Astrocyte (in vitro differentiated cells and primary cell): ENCODE measurements around the gene PRELID3B. TPM values are rescaled to one million over a fixed set of nuclear protein-coding genes. Genes with fewer than 3 reads are reported as not detected.

Experiments
- DNase-seq: peaks from one replicate; pipeline ENCODE4 v3.0.0-alpha.2; 2010; ENCODE audit warnings: low read depth
- FAIRE-seq: peaks from 2 replicates; lab custom pipeline; 2011; peaks lifted over from hg19 to GRCh38; lab: Jason Lieb, UNC
- H2AFZ ChIP-seq: 2 replicates; pipeline ENCODE4 v1.6.0; 2012; ENCODE audit warnings: low read depth, low read length, inconsistent platforms
- H3K27ac ChIP-seq: 2 replicates; pipeline ENCODE4 v1.5.1; 2011; ENCODE audit warnings: low read depth, low read length, inconsistent platforms
- H3K27me3 ChIP-seq: 2 replicates; pipeline ENCODE4 v1.6.0; 2011; ENCODE audit warnings: low read length, inconsistent platforms; ENCODE audit not compliant: insufficient read depth
- H3K36me3 ChIP-seq: 2 replicates; pipeline ENCODE4 v1.5.1; 2011; ENCODE audit warnings: low read length, inconsistent platforms; ENCODE audit not compliant: insufficient read depth
- H3K4me1 ChIP-seq: 2 replicates; pipeline ENCODE4 v1.5.1; 2011; ENCODE audit warnings: low read length, inconsistent platforms; ENCODE audit not compliant: insufficient read depth
- H3K4me2 ChIP-seq: 2 replicates; pipeline ENCODE4 v1.6.0; 2012; ENCODE audit warnings: low read length, inconsistent platforms
- H3K4me3 ChIP-seq: 2 replicates; pipeline ENCODE4 v1.5.1; 2011; ENCODE audit warnings: low read depth, mild to moderate bottlenecking, low read length, inconsistent platforms; ENCODE audit not compliant: insufficient read depth
- H3K79me2 ChIP-seq: 2 replicates; pipeline ENCODE4 v1.6.0; 2012; ENCODE audit warnings: mild to moderate bottlenecking, low read length, inconsistent platforms; ENCODE audit not compliant: insufficient read depth
- H3K9ac ChIP-seq: 2 replicates; pipeline ENCODE4 v1.6.0; 2012; ENCODE audit warnings: mild to moderate bottlenecking, low read length, inconsistent platforms
- H3K9me3 ChIP-seq: 2 replicates; pipeline ENCODE4 v1.5.1; 2012; ENCODE audit warnings: low read depth, mild to moderate bottlenecking, low read length, inconsistent platforms; ENCODE audit not compliant: insufficient read depth
- H4K20me1 ChIP-seq: 2 replicates; pipeline ENCODE4 v1.6.0; 2012; ENCODE audit warnings: low read length, inconsistent platforms; ENCODE audit not compliant: insufficient read depth
- H3K27ac Mint-ChIP-seq: one replicate; pipeline ENCODE4 v1.8.0; 2021; ENCODE audit warnings: mild to moderate bottlenecking, mixed read lengths; ENCODE audit not compliant: unreplicated experiment
- H3K27me3 Mint-ChIP-seq: one replicate; pipeline ENCODE4 v1.8.0; 2021; ENCODE audit warnings: low read depth, mixed read lengths; ENCODE audit not compliant: unreplicated experiment
- H3K36me3 Mint-ChIP-seq: one replicate; pipeline ENCODE4 v1.8.0; 2021; ENCODE audit warnings: low read depth, mixed read lengths; ENCODE audit not compliant: unreplicated experiment
- H3K4me1 Mint-ChIP-seq: one replicate; pipeline ENCODE4 v1.8.0; 2021; ENCODE audit warnings: low read depth, mixed read lengths; ENCODE audit not compliant: unreplicated experiment
- H3K4me3 Mint-ChIP-seq: one replicate; pipeline ENCODE4 v1.8.0; 2021; ENCODE audit warnings: mild to moderate bottlenecking, moderate library complexity, mixed read lengths; ENCODE audit not compliant: unreplicated experiment
- H3K9me3 Mint-ChIP-seq: one replicate; pipeline ENCODE4 v1.8.0; 2021; ENCODE audit warnings: mild to moderate bottlenecking, mixed read lengths; ENCODE audit not compliant: unreplicated experiment
- CTCF ChIP-seq: IDR thresholded peaks from 2 replicates; pipeline ENCODE4 v1.5.1; 2011; ENCODE audit warnings: low read depth, mild to moderate bottlenecking, inconsistent platforms, low read length, moderate library complexity; ENCODE audit not compliant: insufficient read depth
- EZH2 ChIP-seq: IDR thresholded peaks from 2 replicates; pipeline ENCODE4 v1.6.1; 2012; ENCODE audit warnings: mild to moderate bottlenecking, low read length, inconsistent platforms; ENCODE audit not compliant: insufficient read depth
- total RNA-seq: library from RNA; stranded (reverse); gene quantifications from 2 replicates; pipeline ENCODE4 v1.2.1, GENCODE V29; 2021

PRELID3B gene
- total RNA-seq, 1 donor from 2014 or later = 68.8 TPM

GRCh38 chr20:59051666-59052185 is 9.1 kb upstream of the PRELID3B start:
- FAIRE-seq = no peak
- Mint-ChIP-seq H3K27me3 (peaks cover 6% of the 10 kb centered on the region), H3K9me3 (peaks cover 2% of the 10 kb centered on the region), H3K4me1 (peaks cover 9% of the 10 kb centered on the region), H3K36me3 (no peaks in the 10 kb centered on the region), H3K4me3 (no peak overlapping the region), H3K27ac (no peak overlapping the region)
- no peak for DNase-seq
- Histone ChIP-seq H3K9me3 (no peaks in the 10 kb centered on the region), H3K4me1 (no peaks in the 10 kb centered on the region), H3K79me2 (no peaks in the 10 kb centered on the region), H3K27me3 (peaks cover 13% of the 10 kb centered on the region), H3K9ac (no peak overlapping the region), H3K27ac (no peak overlapping the region), H2AFZ (no peak overlapping the region), H3K36me3 (no peaks in the 10 kb centered on the region), H3K4me3 (no peak overlapping the region), H4K20me1 (no peaks in the 10 kb centered on the region), H3K4me2 (no peak overlapping the region)
- TF ChIP-seq EZH2 (no peak), CTCF (no peak)

GRCh38 chr20:59050437-59050836 is 7.9 kb upstream of the PRELID3B start:
- Histone ChIP-seq H3K9ac (no peak overlapping the region), H3K36me3 (no peaks in the 10 kb centered on the region), H3K79me2 (no peaks in the 10 kb centered on the region), H3K4me1 (no peaks in the 10 kb centered on the region), H4K20me1 (no peaks in the 10 kb centered on the region), H3K27me3 (peaks cover 13% of the 10 kb centered on the region), H3K9me3 (no peaks in the 10 kb centered on the region), H3K4me2 (no peak overlapping the region), H3K27ac (no peak overlapping the region), H3K4me3 (no peak overlapping the region), H2AFZ (no peak overlapping the region)
- FAIRE-seq (no peak), DNase-seq (no peak)
- Mint-ChIP-seq H3K4me3 (no peak overlapping the region), H3K27ac (no peak overlapping the region), H3K36me3 (no peaks in the 10 kb centered on the region), H3K9me3 (peaks cover 2% of the 10 kb centered on the region), H3K27me3 (peaks cover 6% of the 10 kb centered on the region), H3K4me1 (peaks cover 9% of the 10 kb centered on the region)
- TF ChIP-seq CTCF (no peak), EZH2 (no peak)

- H3K4me3 ChIP-seq = no peak overlapping the region
- H3K4me1 ChIP-seq = no peaks in the 10 kb centered on the region
- Mint-ChIP-seq H3K27ac (no peak overlapping the region), H3K4me1 (peaks cover 9% of the 10 kb centered on the region), H3K9me3 (peaks cover 2% of the 10 kb centered on the region), H3K27me3 (peaks cover 6% of the 10 kb centered on the region), H3K36me3 (no peaks in the 10 kb centered on the region), H3K4me3 (no peak overlapping the region)
- no peaks in the 10 kb centered on the region for H3K36me3 ChIP-seq
- H3K27me3 ChIP-seq = peaks cover 13% of the 10 kb centered on the region
- H3K4me2 ChIP-seq = peak overlapping the region; percentile 41
- no peak overlapping the region for H2AFZ ChIP-seq
- TF ChIP-seq EZH2 = no peak
- no peaks in the 10 kb centered on the region for H3K79me2 ChIP-seq
- FAIRE-seq (no peak), DNase-seq (no peak)
- no peak overlapping the region for H3K27ac ChIP-seq
- H3K9ac ChIP-seq = no peak overlapping the region
- no peaks in the 10 kb centered on the region for H3K9me3 ChIP-seq
- H4K20me1 ChIP-seq = no peaks in the 10 kb centered on the region
Measured at GRCh38 chr20:59048681-59049030, 6.1 kb upstream of the PRELID3B start.
